IMR-90 (cell line): Measurements from ENCODE around the gene SPON1. TPM values are rescaled to one million over a fixed set of nuclear protein-coding genes. Genes with fewer than 3 reads are reported as not detected.

Experiments
- ATAC-seq: fragments of 200-7000 bp; cut with Tn5 transposase; 2 replicates; pipeline ENCODE4 v1.9.1; 2020; ENCODE audit warnings: low read depth, mild to moderate bottlenecking, moderate library complexity
- BruUV-seq: library from RNA; stranded (reverse); fragments of 400-500 nt; replicated peaks from 2 replicates; lab custom pipeline; 2021; lab: Mats Ljungman, UMichigan
- CTCF ChIA-PET: fragments of 300-600 bp; formaldehyde crosslinking; extraction: SDS; loops from one replicate; lab custom pipeline; 2021; ENCODE audit warnings: antibody characterized with exemption; lab: Yijun Ruan, JAX
- POLR2A ChIA-PET: fragments of 300-600 bp; sonication (Branson Sonifier 250); formaldehyde crosslinking; loops from one replicate; lab custom pipeline; 2022; ENCODE audit warnings: antibody characterized with exemption; ENCODE audit not compliant: unreplicated experiment; lab: Charles Lee
- DNase-seq: peaks from one replicate; pipeline ENCODE4 v3.0.0; 2013
- H2AFZ ChIP-seq: replicated peaks from 2 replicates; pipeline ENCODE3; 2013; ENCODE audit warnings: low read length, mild to moderate bottlenecking; ENCODE audit not compliant: poor library complexity
- H2AK5ac ChIP-seq: 2 replicates; pipeline ENCODE4 v1.6.1; 2013; ENCODE audit warnings: low read depth, low read length, inconsistent platforms
- H2AK9ac ChIP-seq: replicated peaks from 2 replicates; pipeline ENCODE3; 2013; ENCODE audit warnings: mild to moderate bottlenecking, low read depth, low read length, moderate library complexity; ENCODE audit not compliant: poor library complexity
- H2BK120ac ChIP-seq: 2 replicates; pipeline ENCODE4 v1.6.1; 2013; ENCODE audit warnings: low read depth, low read length, inconsistent platforms
- H2BK15ac ChIP-seq: 3 replicates; pipeline ENCODE4 v1.6.1; 2013; ENCODE audit warnings: low read depth, low read length, inconsistent platforms
- H2BK20ac ChIP-seq: 2 replicates; pipeline ENCODE4 v1.6.1; 2013; ENCODE audit warnings: low read depth, mild to moderate bottlenecking, inconsistent platforms, low read length, moderate library complexity
- H2BK5ac ChIP-seq: 2 replicates; pipeline ENCODE4 v1.6.1; 2013; ENCODE audit warnings: mild to moderate bottlenecking, low read depth, low read length, inconsistent platforms; ENCODE audit not compliant: poor library complexity, severe bottlenecking
- H3K14ac ChIP-seq: replicated peaks from 2 replicates; pipeline ENCODE4 v1.6.1; 2013; ENCODE audit warnings: low read depth, low read length, inconsistent platforms
- H3K18ac ChIP-seq: 2 replicates; pipeline ENCODE4 v1.6.1; 2013; ENCODE audit warnings: low read depth, low read length, control low read depth
- H3K23ac ChIP-seq: 2 replicates; pipeline ENCODE4 v1.6.1; 2013; ENCODE audit warnings: low read depth, low read length, inconsistent platforms
- H3K27ac ChIP-seq: 2 replicates; pipeline ENCODE4 v1.5.1; 2013; ENCODE audit warnings: mild to moderate bottlenecking, control low read depth, low read length; ENCODE audit not compliant: insufficient read depth
- H3K27me3 ChIP-seq: 2 replicates; pipeline ENCODE4 v1.6.1; 2013; ENCODE audit warnings: low read length; ENCODE audit not compliant: control insufficient read depth, insufficient read depth
- H3K36me3 ChIP-seq: 2 replicates; pipeline ENCODE4 v1.6.1; 2013; ENCODE audit warnings: low read length, mixed read lengths; ENCODE audit not compliant: control insufficient read depth, insufficient read depth
- H3K4ac ChIP-seq: 2 replicates; pipeline ENCODE4 v1.6.1; 2013; ENCODE audit warnings: low read depth, low read length, inconsistent platforms
- H3K4me1 ChIP-seq: 2 replicates; pipeline ENCODE4 v1.6.1; 2013; ENCODE audit warnings: low read length, mixed read lengths; ENCODE audit not compliant: control insufficient read depth, insufficient read depth
- H3K4me2 ChIP-seq: 2 replicates; pipeline ENCODE4 v1.6.1; 2013; ENCODE audit warnings: low read depth, mild to moderate bottlenecking, control low read depth, low read length, moderate library complexity
- H3K4me3 ChIP-seq: 2 replicates; pipeline ENCODE4 v1.5.1; 2013; ENCODE audit warnings: low read depth, mild to moderate bottlenecking, control low read depth, low read length, moderate library complexity; ENCODE audit not compliant: insufficient read depth
- H3K56ac ChIP-seq: 2 replicates; pipeline ENCODE4 v1.6.1; 2013; ENCODE audit warnings: low read length, inconsistent platforms; ENCODE audit not compliant: insufficient read depth; ENCODE audit errors: extremely low read depth
- H3K79me1 ChIP-seq, 2 experiments: 2 replicates each; pipeline ENCODE4 v1.6.1; 2013; ENCODE audit warnings: low read length in 2 of 2, inconsistent platforms in 1 of 2, low read depth in 1 of 2
- H3K9ac ChIP-seq: 2 replicates; pipeline ENCODE4 v1.6.1; 2013; ENCODE audit warnings: low read depth, low read length, control low read depth
- H3K9me1 ChIP-seq: 2 replicates; pipeline ENCODE4 v1.6.1; 2013; ENCODE audit warnings: low read length, inconsistent platforms; ENCODE audit not compliant: insufficient read depth
- H3K9me3 ChIP-seq: 2 replicates; pipeline ENCODE4 v1.6.1; 2013; ENCODE audit warnings: low read length; ENCODE audit not compliant: control insufficient read depth, insufficient read depth
- H4K20me1 ChIP-seq: 2 replicates; pipeline ENCODE4 v1.6.1; 2013; ENCODE audit warnings: low read length, inconsistent platforms; ENCODE audit not compliant: insufficient read depth
- H4K5ac ChIP-seq: 2 replicates; pipeline ENCODE4 v1.6.1; 2013; ENCODE audit warnings: mild to moderate bottlenecking, low read depth, low read length, control low read depth
- H4K8ac ChIP-seq, 2 experiments: 2 replicates each; pipeline ENCODE4 v1.6.1; 2013; ENCODE audit warnings: low read depth in 2 of 2, low read length in 2 of 2, control low read depth in 1 of 2, inconsistent platforms in 1 of 2
- H4K91ac ChIP-seq: 2 replicates; pipeline ENCODE4 v1.6.1; 2013; ENCODE audit warnings: low read depth, low read length, inconsistent platforms; ENCODE audit not compliant: insufficient read depth
- BHLHE40 ChIP-seq: fragments of 150-350 bp; IDR thresholded peaks from 2 replicates; pipeline ENCODE4 v1.6.1; 2016; ENCODE audit warnings: mild to moderate bottlenecking, low read depth, low read length
- CEBPB ChIP-seq: IDR thresholded peaks from 2 replicates; pipeline ENCODE4 v1.6.1; 2012; ENCODE audit warnings: low read depth, low read length, improper control_type of control experiment
- CHD1 ChIP-seq: IDR thresholded peaks from 2 replicates; pipeline ENCODE4 v1.6.1; 2012; ENCODE audit warnings: low read depth, low read length, improper control_type of control experiment
- FOS ChIP-seq: fragments of 150-350 bp; IDR thresholded peaks from 2 replicates; pipeline ENCODE4 v1.6.1; 2016; ENCODE audit warnings: low read depth, low read length
- MAFK ChIP-seq: IDR thresholded peaks from 2 replicates; pipeline ENCODE4 v1.6.1; 2012; ENCODE audit warnings: low read depth, low read length, improper control_type of control experiment
- MAZ ChIP-seq: IDR thresholded peaks from 2 replicates; pipeline ENCODE4 v1.6.1; 2012; ENCODE audit warnings: low read depth, mild to moderate bottlenecking, low read length, improper control_type of control experiment, moderate library complexity, borderline replicate concordance
- MXI1 ChIP-seq: IDR thresholded peaks from 2 replicates; pipeline ENCODE4 v1.6.1; 2012; ENCODE audit warnings: low read depth, mild to moderate bottlenecking, low read length, moderate library complexity, borderline replicate concordance
- NFE2L2 ChIP-seq: fragments of 150-350 bp; IDR thresholded peaks from 2 replicates; pipeline ENCODE4 v1.6.1; 2016; ENCODE audit warnings: low read depth, mild to moderate bottlenecking, low read length
- POLR2A ChIP-seq: IDR thresholded peaks from 2 replicates; pipeline ENCODE4 v1.6.1; 2012; ENCODE audit warnings: mild to moderate bottlenecking, low read depth, low read length
- RAD21 ChIP-seq: IDR thresholded peaks from 2 replicates; pipeline ENCODE4 v1.6.1; 2012; ENCODE audit warnings: low read length, improper control_type of control experiment
- RCOR1 ChIP-seq: IDR thresholded peaks from 2 replicates; pipeline ENCODE4 v1.6.1; 2012; ENCODE audit warnings: mild to moderate bottlenecking, low read length, improper control_type of control experiment; ENCODE audit not compliant: insufficient replicate concordance
- SMC3 ChIP-seq: fragments of 150-350 bp; IDR thresholded peaks from 2 replicates; pipeline ENCODE4 v1.6.1; 2016; ENCODE audit warnings: low read depth, mild to moderate bottlenecking, antibody characterized with exemption, low read length, moderate library complexity
- USF2 ChIP-seq: fragments of 150-350 bp; IDR thresholded peaks from 2 replicates; pipeline ENCODE4 v1.6.1; 2017; ENCODE audit warnings: mild to moderate bottlenecking, antibody characterized with exemption, low read length, low read depth
- WGBS, 2 experiments: methylation state at CpG; one replicate each; pipeline versions ENCODE4 v1.1.5 to v1.1.7; 2013; ENCODE audit warnings: missing lambda C conversion rate in 2 of 2; ENCODE audit not compliant: insufficient read length in 1 of 2; ENCODE audit errors: extremely low coverage in 2 of 2; 5-methylcytosine and 5-hydroxymethylcytosine counted together
- dilution Hi-C: fragments of 300-500 bp; cut with HindIII; formaldehyde crosslinking; loops from one replicate; pipeline ENCODE4 v1.14.3; 2018; ENCODE audit warnings: low sequenced_read_pairs; ENCODE audit not compliant: unreplicated experiment
- in situ Hi-C: fragments of 300-500 bp; cut with MboI; formaldehyde crosslinking; loops from 3 replicates; pipeline ENCODE4 v1.14.3; 2019; ENCODE audit warnings: low sequenced_read_pairs, inconsistent platforms, mixed read lengths
- intact Hi-C: fragments of 100-400 bp; cut with micrococcal nuclease; formaldehyde crosslinking; loops from 2 replicates; pipeline ENCODE4 v1.10.0; 2022
- polyA plus RNA-seq, 3 experiments: library from polyadenylated mRNA; depleted of rRNA; stranded (reverse); fragments of >200 nt; gene quantifications; 2 replicates each; pipeline ENCODE4 v1.2.3, GENCODE V29; 2012; ENCODE audit warnings: low replicate concordance in 1 of 3
- total RNA-seq: library from RNA; depleted of rRNA; stranded (reverse); fragments of >200 nt; gene quantifications from 2 replicates; pipeline ENCODE4 v1.2.3, GENCODE V29; 2012
- TF ChIP-seq, protein P1 (sequence below): conservative IDR thresholded peaks from 2 replicates; pipeline ENCODE4 v1.5.1; 2012; ENCODE audit warnings: mild to moderate bottlenecking, low read depth, low read length, improper control_type of control experiment

Gene SPON1
- total and polyA plus RNA-seq, 2 of the 4 experiments (the other 2 are of a cell fraction) = 0.62 to 0.72 TPM

GRCh38 chr11:13944016-13944415, 18.5 kb upstream of the SPON1 start:
- H3K27me3 ChIP-seq = no peaks in the 10 kb centered on the region; the same call in 1 of the 2 replicates
- H3K9me1 ChIP-seq = peaks cover 4% of the 10 kb centered on the region; the same call in 1 of the 2 replicates
- no peaks in the 10 kb centered on the region for H3K9me3 ChIP-seq
- no peak overlapping the region for H3K27ac ChIP-seq
- no peak overlapping the region for H2AFZ ChIP-seq
- no peak overlapping the region for H4K91ac ChIP-seq
- H3K14ac ChIP-seq = no peak overlapping the region
- H2BK15ac ChIP-seq = no peak overlapping the region
- BruUV-seq = no TSS peak
- no peaks in the 10 kb centered on the region for H3K36me3 ChIP-seq
- H2AK5ac ChIP-seq = no peak overlapping the region
- dilution Hi-C loops (no loop called here), in situ Hi-C loops (no loop called here), intact Hi-C loops (no loop called here)
- no peak overlapping the region for H3K18ac ChIP-seq
- H3K56ac ChIP-seq = no peak overlapping the region
- CTCF ChIA-PET = no interaction called here
- H2BK20ac ChIP-seq = no peak overlapping the region
- H4K20me1 ChIP-seq = no peaks in the 10 kb centered on the region
- H3K79me1 ChIP-seq = no peaks in the 10 kb centered on the region
- no peak overlapping the region for H3K4me3 ChIP-seq
- no peak overlapping the region for H3K4me2 ChIP-seq
- H2AK9ac ChIP-seq = no peak overlapping the region
- WGBS, 2 experiments = no CpG with 5 or more reads among the region's 3 CpGs
- H4K8ac ChIP-seq = no peak overlapping the region
- ATAC-seq (no peak), DNase-seq (no peak)
- no peak overlapping the region for H4K5ac ChIP-seq
- TF ChIP-seq MAZ (no peak), MXI1 (no peak), CEBPB (no peak), USF2 (no peak), RCOR1 (no peak), NFE2L2 (no peak), BHLHE40 (no peak), RAD21 (no peak), CHD1 (no peak), POLR2A (no peak), SMC3 (no peak), FOS (no peak), MAFK (no peak)
- TF ChIP-seq, protein P1, sequence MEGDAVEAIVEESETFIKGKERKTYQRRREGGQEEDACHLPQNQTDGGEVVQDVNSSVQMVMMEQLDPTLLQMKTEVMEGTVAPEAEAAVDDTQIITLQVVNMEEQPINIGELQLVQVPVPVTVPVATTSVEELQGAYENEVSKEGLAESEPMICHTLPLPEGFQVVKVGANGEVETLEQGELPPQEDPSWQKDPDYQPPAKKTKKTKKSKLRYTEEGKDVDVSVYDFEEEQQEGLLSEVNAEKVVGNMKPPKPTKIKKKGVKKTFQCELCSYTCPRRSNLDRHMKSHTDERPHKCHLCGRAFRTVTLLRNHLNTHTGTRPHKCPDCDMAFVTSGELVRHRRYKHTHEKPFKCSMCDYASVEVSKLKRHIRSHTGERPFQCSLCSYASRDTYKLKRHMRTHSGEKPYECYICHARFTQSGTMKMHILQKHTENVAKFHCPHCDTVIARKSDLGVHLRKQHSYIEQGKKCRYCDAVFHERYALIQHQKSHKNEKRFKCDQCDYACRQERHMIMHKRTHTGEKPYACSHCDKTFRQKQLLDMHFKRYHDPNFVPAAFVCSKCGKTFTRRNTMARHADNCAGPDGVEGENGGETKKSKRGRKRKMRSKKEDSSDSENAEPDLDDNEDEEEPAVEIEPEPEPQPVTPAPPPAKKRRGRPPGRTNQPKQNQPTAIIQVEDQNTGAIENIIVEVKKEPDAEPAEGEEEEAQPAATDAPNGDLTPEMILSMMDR = no peak
- POLR2A ChIA-PET = no interaction called here
- H2BK120ac ChIP-seq = no peak overlapping the region
- H2BK5ac ChIP-seq = no peak overlapping the region
- H3K4ac ChIP-seq = no peak overlapping the region
- no peak overlapping the region for H3K23ac ChIP-seq
- peaks cover 2% of the 10 kb centered on the region; the same call in 1 of the 2 replicates for H3K4me1 ChIP-seq
- H3K9ac ChIP-seq = no peak overlapping the region
